ENCODE measurements around the gene SORL1-AS1. TPM values are rescaled to one million over a fixed set of nuclear protein-coding genes. Genes with fewer than 3 reads are reported as not detected.

The SORL1-AS1 gene

GRCh38 chr11:121394785-121395184 lies 58.0 kb downstream of the SORL1-AS1 start:
- DNase-seq (ENCODE audit: low spot score) = no peak

- no peak for DNase-seq (ENCODE audit: low spot score)
Observed at GRCh38 chr11:121393855-121394254, 58.9 kb downstream of the SORL1-AS1 start.

GRCh38 chr11:121391914-121392313 lies 60.9 kb downstream of the SORL1-AS1 start:
- no peak for DNase-seq (ENCODE audit: low spot score)

GRCh38 chr11:121389651-121390050 lies 63.1 kb downstream of the SORL1-AS1 start:
- no peak for DNase-seq (ENCODE audit: low spot score)

Other genes with a start within 250 kb of the SORL1-AS1 start
- 20.7 TPM for gene SC5D, start 160.2 kb downstream of the SORL1-AS1 start, total RNA-seq
- 31.8 TPM for gene SORL1, start 653 bp downstream of the SORL1-AS1 start, total RNA-seq

All from mesenteric fat pad (tissue), 1 donor.